GM10266 (cell line): ENCODE measurements around the gene ARHGAP28.

Experiments
- DNase-seq: peaks from one replicate; pipeline ENCODE4 v3.0.0; 2012; ENCODE audit errors: extremely low spot score
- CTCF ChIP-seq: IDR thresholded peaks from 2 replicates; pipeline ENCODE4 v1.5.1; 2012; ENCODE audit warnings: mild to moderate bottlenecking, low read depth; ENCODE audit not compliant: control insufficient read depth, insufficient read depth; ENCODE audit errors: missing control alignments

Gene ARHGAP28

GRCh38 chr18:6950641-6951040 lies 221.1 kb downstream of the ARHGAP28 start:
- TF ChIP-seq CTCF = no peak
- no peak for DNase-seq

DNA sequence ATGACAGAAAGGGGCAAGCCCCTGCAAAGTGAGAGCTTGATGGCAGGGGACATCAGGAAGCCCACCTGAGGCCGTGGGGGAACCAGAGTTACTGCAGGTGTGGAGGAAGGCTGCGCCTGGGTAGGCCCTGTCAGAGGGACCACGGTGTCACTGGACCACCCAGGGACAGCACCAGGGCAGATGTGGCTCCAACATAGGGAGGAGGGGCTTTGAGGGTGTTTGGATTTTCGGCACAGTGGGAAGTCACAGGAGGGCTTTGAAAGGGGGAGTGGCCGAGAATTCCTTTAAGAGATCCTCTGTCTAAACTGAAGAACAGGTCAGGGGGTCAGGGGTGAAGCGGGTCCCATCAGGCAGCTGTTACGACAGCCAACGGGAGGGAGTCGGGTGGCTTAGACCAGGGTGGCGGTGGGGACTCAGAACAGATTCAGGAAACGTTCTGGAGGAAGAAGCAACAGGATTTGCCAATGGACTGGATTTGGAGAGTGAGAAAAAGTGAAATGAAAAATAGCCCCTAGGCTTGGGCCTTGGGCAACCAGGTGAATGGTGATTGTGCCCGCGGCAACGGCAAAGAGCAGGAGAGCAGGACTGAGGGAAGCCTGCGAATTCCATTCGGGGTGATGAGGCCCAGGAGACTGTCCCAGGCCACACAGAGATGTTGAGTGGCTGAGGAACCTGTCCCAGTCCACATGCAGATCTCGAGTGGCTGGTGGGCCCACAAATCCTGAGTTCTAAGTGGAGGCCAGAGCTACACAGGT lies 222.0 kb downstream of the ARHGAP28 start:
- no peak for DNase-seq
- no peak for TF ChIP-seq CTCF

DNA sequence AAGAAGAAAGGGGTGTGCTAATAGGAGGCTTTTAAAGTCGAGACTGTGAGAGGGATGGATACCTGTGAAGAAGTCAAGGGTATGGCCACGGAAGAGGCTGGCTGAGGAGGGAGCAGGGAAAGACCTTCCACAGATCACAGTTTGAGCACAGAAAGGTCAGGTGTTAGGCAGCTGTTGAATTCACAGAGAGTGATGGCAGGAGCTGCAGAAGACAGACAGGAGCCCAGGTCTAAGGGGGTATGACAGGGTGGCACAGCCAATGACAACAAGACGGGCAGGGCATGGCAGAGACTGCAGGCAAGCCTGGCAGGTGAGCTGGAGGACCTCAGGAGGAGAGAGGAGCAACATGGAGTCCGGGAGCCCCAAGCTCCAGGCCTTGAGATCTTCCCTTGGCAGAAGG lies 225.0 kb downstream of the ARHGAP28 start:
- TF ChIP-seq CTCF = no peak

GRCh38 chr18:6955304-6955703 lies 225.8 kb downstream of the ARHGAP28 start:
- TF ChIP-seq CTCF = no peak
- DNase-seq = no peak

More for the DNA sequence above, 225.0 kb downstream of the ARHGAP28 start:
- no peak for DNase-seq

DNA sequence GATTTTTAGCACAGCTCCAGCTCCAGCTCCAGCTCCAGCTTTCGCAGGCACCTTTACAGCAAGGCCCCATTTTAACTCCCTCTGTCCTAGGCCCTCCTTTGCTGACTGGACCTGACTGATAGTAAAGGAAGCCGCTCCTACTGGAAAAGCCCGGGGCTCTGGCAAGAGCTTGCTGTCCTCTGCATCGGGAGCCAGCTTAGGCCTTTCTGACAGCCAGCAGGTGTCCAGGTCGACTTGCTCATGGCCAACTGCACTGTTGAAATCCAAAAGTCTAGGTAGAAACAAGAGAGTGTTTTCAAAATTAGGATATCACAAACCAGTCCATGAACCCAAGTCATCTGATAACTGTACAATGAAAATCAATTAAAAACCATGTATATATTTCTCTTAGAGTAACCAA lies 227.0 kb downstream of the ARHGAP28 start:
- no peak for TF ChIP-seq CTCF
- DNase-seq = no peak

GRCh38 chr18:6956999-6957398 lies 227.5 kb downstream of the ARHGAP28 start:
- no peak for TF ChIP-seq CTCF
- no peak for DNase-seq

DNA sequence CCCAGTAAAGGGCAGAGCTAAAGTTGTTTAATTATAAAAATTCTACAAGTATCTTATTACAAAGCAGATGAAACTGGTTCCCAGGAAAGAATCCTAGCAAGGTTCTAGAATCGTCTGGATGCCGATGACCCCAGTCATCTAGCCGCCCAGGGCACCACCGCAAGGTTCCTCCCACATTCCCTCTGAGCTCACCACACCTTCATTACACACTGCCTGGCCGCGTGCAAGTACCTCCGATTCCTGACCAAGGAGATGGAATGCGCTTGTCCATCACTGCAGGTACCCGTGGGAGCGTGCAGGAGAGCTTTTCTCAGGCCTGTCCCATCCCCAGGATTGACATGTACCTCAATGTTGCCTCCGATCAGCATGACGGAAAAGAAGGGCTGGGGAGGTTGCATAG lies 229.6 kb downstream of the ARHGAP28 start:
- no peak for TF ChIP-seq CTCF
- DNase-seq = no peak
